ENCODE results near the gene MIEF1.
A peak's percentile ranks its signal among the peaks of the same experiment; 100 is the strongest.
"Not testable (repeated sequence)": the region's sequence is repeated elsewhere in the genome, so short reads cannot be mapped to it uniquely, and the experiment has no call there.

MIEF1 gene

GRCh38 chr22:39502789-39503409, 809 bp downstream of the MIEF1 start:
- peaks cover 57% of the 10 kb centered on the region for H3K27me3 ChIP-seq (ENCODE audit: control insufficient read depth, insufficient read depth, low read length)
- peak overlapping the region; percentile 86 for H3K4me3 ChIP-seq (ENCODE audit: low read depth, low read length)
- peaks cover 38% of the 10 kb centered on the region for H3K36me3 ChIP-seq (ENCODE audit: control insufficient read depth, insufficient read depth, low read length)
- no peak overlapping the region; the same call in 1 of the 2 replicates for H3K9ac ChIP-seq (ENCODE audit: low read depth, low read length)
- peak overlapping the region; percentile 79 for H3K27ac ChIP-seq (ENCODE audit: low read depth, low read length)
- no peaks in the 10 kb centered on the region for H3K9me3 ChIP-seq (ENCODE audit: control insufficient read depth, insufficient read depth, low read length)
- peaks cover 6% of the 10 kb centered on the region for H3K4me1 ChIP-seq (ENCODE audit: control insufficient read depth, insufficient read depth, low read length)

GRCh38 chr22:39503630-39504029, 1.5 kb downstream of the MIEF1 start:
- Histone ChIP-seq H3K4me3 (ENCODE audit: low read depth, low read length) (no peak overlapping the region), H3K4me1 (ENCODE audit: control insufficient read depth, insufficient read depth, low read length) (peaks cover 6% of the 10 kb centered on the region), H3K36me3 (ENCODE audit: control insufficient read depth, insufficient read depth, low read length) (peaks cover 45% of the 10 kb centered on the region), H3K27me3 (ENCODE audit: control insufficient read depth, insufficient read depth, low read length) (peaks cover 58% of the 10 kb centered on the region), H3K27ac (ENCODE audit: low read depth, low read length) (no peak overlapping the region), H3K9me3 (ENCODE audit: control insufficient read depth, insufficient read depth, low read length) (no peaks in the 10 kb centered on the region), H3K9ac (ENCODE audit: low read depth, low read length) (no peak overlapping the region)

GRCh38 chr22:39504071-39504470, 2.0 kb downstream of the MIEF1 start:
- Histone ChIP-seq H3K9ac (ENCODE audit: low read depth, low read length) (no peak overlapping the region), H3K36me3 (ENCODE audit: control insufficient read depth, insufficient read depth, low read length) (peaks cover 49% of the 10 kb centered on the region), H3K4me1 (ENCODE audit: control insufficient read depth, insufficient read depth, low read length) (peaks cover 6% of the 10 kb centered on the region), H3K27me3 (ENCODE audit: control insufficient read depth, insufficient read depth, low read length) (peaks cover 60% of the 10 kb centered on the region), H3K4me3 (ENCODE audit: low read depth, low read length) (no peak overlapping the region), H3K9me3 (ENCODE audit: control insufficient read depth, insufficient read depth, low read length) (no peaks in the 10 kb centered on the region), H3K27ac (ENCODE audit: low read depth, low read length) (no peak overlapping the region)

DNA sequence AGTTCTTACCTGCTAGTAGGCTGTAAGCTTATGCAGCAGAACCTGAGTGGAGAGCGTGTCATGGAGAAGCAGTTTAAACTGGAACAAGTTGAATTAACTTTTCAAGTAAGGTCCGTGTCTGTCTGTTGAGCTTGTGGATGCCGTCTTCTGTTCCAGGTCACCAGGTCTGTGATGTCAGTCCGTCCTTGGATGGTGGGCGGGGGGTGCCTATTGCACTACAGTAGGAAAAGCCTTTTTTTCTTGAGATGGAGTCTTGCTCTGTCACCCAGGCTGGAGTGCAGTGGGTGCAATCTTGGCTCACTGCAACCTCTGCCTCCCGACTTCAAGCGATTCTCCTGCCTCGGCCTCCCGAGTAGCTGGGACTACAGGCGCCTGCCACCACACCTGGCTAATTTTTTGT, 4.9 kb downstream of the MIEF1 start:
- not testable (repeated sequence) for H3K9ac ChIP-seq (ENCODE audit: low read depth, low read length); H3K27ac ChIP-seq (ENCODE audit: low read depth, low read length); H3K4me1 ChIP-seq (ENCODE audit: control insufficient read depth, insufficient read depth, low read length); H3K9me3 ChIP-seq (ENCODE audit: control insufficient read depth, insufficient read depth, low read length); H3K4me3 ChIP-seq (ENCODE audit: low read depth, low read length)
- H3K36me3 ChIP-seq (ENCODE audit: control insufficient read depth, insufficient read depth, low read length): peaks cover 67% of the 10 kb centered on the region
- peaks cover 66% of the 10 kb centered on the region for H3K27me3 ChIP-seq (ENCODE audit: control insufficient read depth, insufficient read depth, low read length)

DNA sequence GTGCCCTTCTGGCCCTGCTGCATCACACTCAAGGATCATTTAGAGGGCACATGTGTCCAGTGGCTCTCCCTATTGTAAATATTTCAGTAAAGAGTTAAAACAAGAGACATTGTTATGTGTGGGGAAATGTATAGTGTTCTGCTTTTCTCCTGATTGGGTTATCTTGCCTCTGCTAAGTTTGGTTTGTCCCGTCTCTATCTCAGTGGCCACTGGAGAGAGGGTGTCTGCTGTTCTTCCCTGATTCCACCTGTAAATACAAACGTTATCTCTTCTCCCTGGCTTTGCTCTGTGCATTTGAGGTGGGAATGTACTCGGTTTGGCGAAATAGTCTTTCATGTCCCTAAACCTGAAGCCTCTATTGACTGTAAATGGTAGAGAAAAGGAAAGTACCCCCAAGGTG, 6.3 kb downstream of the MIEF1 start:
- no peak overlapping the region for H3K4me3 ChIP-seq (ENCODE audit: low read depth, low read length)
- H3K36me3 ChIP-seq (ENCODE audit: control insufficient read depth, insufficient read depth, low read length): peaks cover 79% of the 10 kb centered on the region
- H3K4me1 ChIP-seq (ENCODE audit: control insufficient read depth, insufficient read depth, low read length): peaks cover 3% of the 10 kb centered on the region; the same call in 1 of the 2 replicates
- H3K9ac ChIP-seq (ENCODE audit: low read depth, low read length): no peak overlapping the region
- no peaks in the 10 kb centered on the region for H3K9me3 ChIP-seq (ENCODE audit: control insufficient read depth, insufficient read depth, low read length)
- H3K27me3 ChIP-seq (ENCODE audit: control insufficient read depth, insufficient read depth, low read length): peaks cover 76% of the 10 kb centered on the region
- H3K27ac ChIP-seq (ENCODE audit: low read depth, low read length): no peak overlapping the region

DNA sequence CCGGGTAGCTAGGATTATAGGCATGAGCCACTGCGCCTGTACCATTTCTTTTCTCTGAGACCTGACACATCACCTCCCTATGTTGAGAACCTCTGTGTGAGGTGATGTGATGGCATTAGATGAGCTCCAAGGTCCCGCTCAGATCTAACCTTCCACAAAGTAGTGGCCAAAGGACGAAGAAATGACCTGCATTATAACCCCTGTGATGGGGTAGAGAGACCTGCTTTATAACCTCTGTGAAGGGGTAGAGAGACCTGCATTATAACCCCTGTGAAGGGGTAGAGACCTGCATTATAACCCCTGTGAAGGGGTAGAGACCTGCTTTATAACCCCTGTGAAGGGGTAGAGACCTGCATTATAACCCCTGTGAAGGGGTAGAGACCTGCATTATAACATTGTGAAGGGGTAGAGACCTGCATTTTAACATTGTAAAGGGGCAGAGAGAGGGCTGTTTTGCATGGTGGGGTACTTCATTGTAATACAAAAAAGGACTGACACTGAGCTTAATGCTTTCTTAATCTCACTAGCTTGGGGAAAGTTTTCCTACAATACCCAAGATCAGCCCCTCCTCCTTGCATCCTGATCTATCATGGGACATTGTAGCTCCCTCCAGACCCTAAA, 8.5 kb downstream of the MIEF1 start:
- Histone ChIP-seq H3K9me3 (ENCODE audit: control insufficient read depth, insufficient read depth, low read length) (no peaks in the 10 kb centered on the region), H3K27me3 (ENCODE audit: control insufficient read depth, insufficient read depth, low read length) (peaks cover 89% of the 10 kb centered on the region), H3K27ac (ENCODE audit: low read depth, low read length) (no peak overlapping the region), H3K4me3 (ENCODE audit: low read depth, low read length) (no peak overlapping the region), H3K36me3 (ENCODE audit: control insufficient read depth, insufficient read depth, low read length) (peaks cover 81% of the 10 kb centered on the region), H3K4me1 (ENCODE audit: control insufficient read depth, insufficient read depth, low read length) (peaks cover 3% of the 10 kb centered on the region; the same call in 1 of the 2 replicates), H3K9ac (ENCODE audit: low read depth, low read length) (no peak overlapping the region)

DNA sequence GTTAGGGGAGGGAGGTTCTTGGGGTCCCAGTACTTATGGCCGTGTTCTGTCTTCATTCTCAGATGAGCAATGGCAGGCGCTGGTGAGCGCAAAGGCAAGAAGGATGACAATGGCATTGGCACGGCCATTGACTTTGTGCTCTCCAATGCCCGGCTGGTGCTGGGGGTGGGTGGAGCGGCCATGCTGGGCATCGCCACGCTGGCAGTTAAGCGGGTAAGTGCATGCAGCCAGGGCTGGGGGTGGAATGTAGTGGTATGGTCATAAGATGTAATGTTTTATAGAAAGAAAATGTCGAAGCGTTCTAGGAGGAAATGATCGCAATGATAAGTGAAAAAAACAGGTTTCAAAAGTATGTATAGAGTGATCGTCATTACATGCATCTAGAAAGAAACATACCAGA, 9.1 kb downstream of the MIEF1 start:
- Histone ChIP-seq H3K27ac (ENCODE audit: low read depth, low read length) (no peak overlapping the region), H3K27me3 (ENCODE audit: control insufficient read depth, insufficient read depth, low read length) (peaks cover 86% of the 10 kb centered on the region), H3K4me1 (ENCODE audit: control insufficient read depth, insufficient read depth, low read length) (peaks cover 3% of the 10 kb centered on the region; the same call in 1 of the 2 replicates), H3K9me3 (ENCODE audit: control insufficient read depth, insufficient read depth, low read length) (no peaks in the 10 kb centered on the region), H3K36me3 (ENCODE audit: control insufficient read depth, insufficient read depth, low read length) (peaks cover 81% of the 10 kb centered on the region), H3K4me3 (ENCODE audit: low read depth, low read length) (no peak overlapping the region), H3K9ac (ENCODE audit: low read depth, low read length) (no peak overlapping the region)

GRCh38 chr22:39512026-39512425, 9.9 kb downstream of the MIEF1 start:
- peaks cover 78% of the 10 kb centered on the region for H3K27me3 ChIP-seq (ENCODE audit: control insufficient read depth, insufficient read depth, low read length)
- H3K4me3 ChIP-seq (ENCODE audit: low read depth, low read length): no peak overlapping the region
- H3K9me3 ChIP-seq (ENCODE audit: control insufficient read depth, insufficient read depth, low read length): no peaks in the 10 kb centered on the region
- H3K27ac ChIP-seq (ENCODE audit: low read depth, low read length): no peak overlapping the region
- peaks cover 78% of the 10 kb centered on the region for H3K36me3 ChIP-seq (ENCODE audit: control insufficient read depth, insufficient read depth, low read length)
- peaks cover 3% of the 10 kb centered on the region; the same call in 1 of the 2 replicates for H3K4me1 ChIP-seq (ENCODE audit: control insufficient read depth, insufficient read depth, low read length)
- H3K9ac ChIP-seq (ENCODE audit: low read depth, low read length): no peak overlapping the region

- Histone ChIP-seq H3K27ac (ENCODE audit: low read depth, low read length) (no peak overlapping the region), H3K36me3 (ENCODE audit: control insufficient read depth, insufficient read depth, low read length) (peaks cover 66% of the 10 kb centered on the region), H3K4me3 (ENCODE audit: low read depth, low read length) (no peak overlapping the region), H3K27me3 (ENCODE audit: control insufficient read depth, insufficient read depth, low read length) (peaks cover 70% of the 10 kb centered on the region), H3K9ac (ENCODE audit: low read depth, low read length) (no peak overlapping the region), H3K4me1 (ENCODE audit: control insufficient read depth, insufficient read depth, low read length) (peaks cover 7% of the 10 kb centered on the region; the same call in 1 of the 2 replicates), H3K9me3 (ENCODE audit: control insufficient read depth, insufficient read depth, low read length) (no peaks in the 10 kb centered on the region)
Observed at GRCh38 chr22:39513791-39514190, 11.7 kb downstream of the MIEF1 start.

DNA sequence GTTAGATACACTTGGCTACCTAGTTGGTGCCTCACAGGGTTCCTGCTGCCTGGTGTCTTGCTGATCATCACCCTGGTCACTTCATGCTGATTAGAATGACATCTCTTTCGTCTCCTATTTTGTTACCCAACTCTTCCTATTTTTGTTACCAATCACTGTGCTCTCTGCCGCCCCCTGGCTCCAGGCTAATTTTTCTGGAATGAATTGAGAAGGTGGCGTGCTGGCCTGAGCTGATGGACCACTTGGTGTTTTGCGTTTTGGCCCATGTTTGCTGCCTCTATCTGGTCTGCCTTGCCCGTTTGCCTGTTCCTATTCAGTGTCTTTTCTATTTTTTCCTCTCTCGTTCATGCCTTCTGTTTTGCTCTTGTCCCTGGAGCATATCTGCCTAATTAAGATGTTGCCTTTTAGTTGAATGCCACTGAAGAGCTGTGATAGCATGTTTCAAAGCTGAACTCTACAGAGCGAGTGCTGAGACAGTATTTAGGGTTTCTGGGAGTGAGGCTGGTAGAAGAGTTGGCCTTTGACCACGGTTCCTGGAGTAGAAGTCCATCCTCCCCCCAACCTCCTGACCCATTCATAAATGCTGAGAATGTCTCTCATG, 12.4 kb downstream of the MIEF1 start:
- Histone ChIP-seq H3K4me3 (ENCODE audit: low read depth, low read length) (no peak overlapping the region), H3K27ac (ENCODE audit: low read depth, low read length) (no peak overlapping the region), H3K27me3 (ENCODE audit: control insufficient read depth, insufficient read depth, low read length) (peaks cover 64% of the 10 kb centered on the region), H3K9ac (ENCODE audit: low read depth, low read length) (no peak overlapping the region), H3K9me3 (ENCODE audit: control insufficient read depth, insufficient read depth, low read length) (no peaks in the 10 kb centered on the region), H3K4me1 (ENCODE audit: control insufficient read depth, insufficient read depth, low read length) (peaks cover 10% of the 10 kb centered on the region; the same call in 1 of the 2 replicates), H3K36me3 (ENCODE audit: control insufficient read depth, insufficient read depth, low read length) (peaks cover 60% of the 10 kb centered on the region)
